ENCODE measurements around the gene MAP3K4. TPM values are rescaled to one million over a fixed set of nuclear protein-coding genes. Genes with fewer than 3 reads are reported as not detected.
A peak's percentile ranks its signal among the peaks of the same experiment; 100 is the strongest.

Gene MAP3K4
- total RNA-seq, 1 donor from 2014 or later: 95.0 TPM

DNA sequence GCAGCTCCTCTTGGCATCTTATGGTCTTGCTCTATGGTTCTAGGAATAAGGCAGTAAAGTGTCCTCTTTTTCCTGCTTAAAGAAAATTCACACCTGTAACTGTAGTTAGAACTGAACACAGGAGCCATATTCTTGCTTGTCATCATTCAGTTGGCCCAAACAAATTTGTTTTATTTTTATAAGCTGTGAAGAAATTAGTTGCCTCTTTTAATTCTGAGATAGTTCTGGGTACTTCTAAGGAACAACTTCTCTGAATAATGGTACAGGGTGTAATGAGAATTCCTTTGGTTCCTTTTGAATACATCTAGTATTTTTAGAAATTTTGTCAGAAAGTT is 1.4 kb downstream of the MAP3K4 start:
- intact Hi-C loops (cut with DNase I): no loop called here
- no peak for DNase-seq (ENCODE audit: low spot score)
- no peak for ATAC-seq

DNA sequence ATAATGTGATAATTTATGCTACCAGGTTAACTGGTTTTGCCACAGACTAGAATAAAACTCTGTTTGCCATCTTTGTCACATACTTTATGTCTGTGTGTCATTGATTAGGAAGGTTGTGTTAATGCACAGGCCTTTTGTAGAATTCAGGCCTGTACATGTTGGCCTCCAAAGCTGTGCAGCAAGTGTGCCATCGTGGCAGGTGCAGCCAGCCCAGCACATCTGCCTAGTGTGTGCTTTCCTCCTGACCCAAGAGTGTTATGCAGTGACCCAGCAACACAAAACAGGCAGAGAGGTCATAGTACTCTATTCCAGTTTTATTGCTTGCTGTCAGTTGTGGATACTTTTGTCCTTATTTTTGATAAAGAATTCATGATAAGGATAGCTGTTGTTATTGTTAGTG is 3.7 kb downstream of the MAP3K4 start:
- DNase-seq (ENCODE audit: low spot score) (no peak), ATAC-seq (no peak)
- intact Hi-C loops (cut with DNase I): no loop called here

DNA sequence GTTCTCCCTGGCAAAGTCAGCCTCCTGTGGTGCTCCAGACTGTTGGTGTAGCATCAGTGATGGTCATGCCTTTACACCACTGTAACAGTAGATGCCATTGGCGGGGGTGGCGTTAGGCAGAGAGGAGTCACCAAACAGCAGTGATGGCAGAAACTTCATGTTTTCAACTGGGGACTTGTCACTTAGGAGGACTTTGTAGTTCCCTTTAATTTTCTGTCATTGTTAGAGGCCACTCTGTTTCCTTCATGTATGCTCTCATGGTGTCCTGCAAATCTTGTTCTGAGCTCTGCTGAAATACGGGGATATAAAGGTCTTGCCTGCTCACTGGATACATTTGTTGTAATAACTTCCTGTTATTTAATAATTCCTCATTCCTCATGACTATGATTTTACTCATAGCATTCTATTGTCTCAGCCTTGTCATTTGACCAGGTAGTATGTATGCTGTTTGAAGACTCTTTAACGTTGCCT is 4.6 kb downstream of the MAP3K4 start:
- intact Hi-C loops (cut with DNase I): no loop called here
- ATAC-seq (no peak), DNase-seq (ENCODE audit: low spot score) (no peak)

DNA sequence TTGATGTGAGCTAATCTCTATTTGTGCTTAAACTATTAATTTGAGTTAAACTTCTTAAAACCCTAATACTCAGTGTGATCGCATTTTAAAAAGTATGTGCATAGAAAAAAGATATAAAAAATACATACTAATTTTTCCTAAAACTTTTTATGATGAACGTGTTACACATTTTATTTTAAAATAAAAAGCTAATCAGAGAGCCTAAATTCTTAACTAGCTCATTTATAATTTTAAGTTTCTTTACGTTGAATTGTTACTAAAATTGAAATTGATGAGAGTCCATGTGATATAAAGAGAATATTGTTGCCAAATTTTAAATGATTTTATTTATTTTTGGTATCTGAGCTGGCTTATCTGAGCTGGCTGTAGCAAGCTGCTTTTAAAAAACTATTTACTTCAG is 6.6 kb downstream of the MAP3K4 start:
- DNase-seq (ENCODE audit: low spot score): no peak
- intact Hi-C loops (cut with DNase I): no loop called here
- no peak for ATAC-seq

DNA sequence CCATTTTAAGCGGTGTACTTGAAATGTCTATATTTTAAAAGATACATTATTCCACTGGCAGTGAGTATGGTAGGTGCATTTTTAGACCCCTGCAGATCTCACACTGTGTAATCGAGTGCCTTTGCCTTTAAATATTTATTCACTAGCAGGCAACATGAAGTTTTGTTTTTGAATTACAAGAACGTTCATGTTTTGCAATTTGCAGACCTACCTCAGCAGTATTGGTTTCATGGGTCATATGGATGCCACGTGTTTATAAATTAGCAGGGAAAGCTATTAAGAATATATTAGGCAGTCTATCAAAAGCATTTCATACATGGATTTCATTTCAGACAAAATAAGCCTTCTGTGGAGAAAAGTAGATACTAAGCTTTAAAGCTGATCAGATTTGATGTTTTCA is 7.2 kb downstream of the MAP3K4 start:
- DNase-seq (ENCODE audit: low spot score): no peak
- intact Hi-C loops (cut with DNase I): no loop called here
- ATAC-seq: no peak

DNA sequence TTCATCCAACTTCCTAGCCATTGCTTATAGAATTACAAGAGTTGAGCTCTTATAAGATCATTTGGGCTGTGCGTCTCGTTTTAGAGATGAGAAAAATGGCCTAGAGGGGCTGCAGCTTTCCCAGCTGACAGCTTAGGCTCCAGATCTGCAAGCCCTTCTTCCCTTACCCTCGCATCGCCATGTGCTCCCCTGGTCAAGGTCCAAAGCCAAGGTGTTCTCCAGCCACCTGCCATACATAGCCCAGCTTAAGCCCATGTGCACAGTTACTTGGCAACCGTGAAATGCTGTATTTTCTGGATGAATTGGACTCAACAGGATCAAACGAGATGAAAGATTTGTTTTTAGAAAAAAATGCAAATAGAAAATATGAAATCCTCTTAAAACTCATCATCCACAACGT is 7.9 kb downstream of the MAP3K4 start:
- ATAC-seq (no peak), DNase-seq (ENCODE audit: low spot score) (no peak)
- intact Hi-C loops (cut with DNase I): no loop called here

DNA sequence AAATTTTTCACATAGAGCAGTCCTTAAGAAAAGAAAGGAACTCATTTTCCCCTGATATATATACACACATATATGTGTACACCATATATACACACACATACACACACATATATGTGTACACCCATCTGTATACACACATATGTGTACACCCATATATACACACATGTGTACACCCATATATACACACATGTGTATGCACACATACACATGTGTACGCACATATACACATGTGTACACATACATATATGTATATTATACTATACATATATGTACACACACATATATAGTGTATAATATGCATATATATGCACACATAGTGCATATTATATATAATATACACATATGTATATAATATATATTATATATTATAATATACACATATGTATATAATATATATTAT is 9.1 kb downstream of the MAP3K4 start:
- ATAC-seq (no peak), DNase-seq (ENCODE audit: low spot score) (no peak)
- intact Hi-C loops (cut with DNase I): no loop called here

DNA sequence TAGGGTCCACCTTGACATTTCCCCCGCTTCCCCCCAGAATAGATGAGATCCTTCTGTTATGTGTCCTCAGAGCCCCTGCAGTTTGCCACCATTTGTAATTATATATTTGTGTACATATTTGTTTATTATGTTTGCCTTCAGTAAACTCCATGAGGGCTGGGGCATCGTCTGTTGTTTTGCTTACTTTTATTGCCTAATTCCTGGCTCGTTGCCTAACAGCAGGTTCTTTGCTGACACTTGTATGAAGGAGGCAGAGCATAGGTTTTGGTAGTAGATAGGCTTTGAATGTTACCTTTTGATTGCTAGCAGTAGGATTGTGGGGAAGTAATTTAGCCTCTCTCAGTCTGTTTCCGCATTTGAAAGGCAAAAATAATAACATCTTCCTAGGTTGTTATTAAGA is 9.9 kb downstream of the MAP3K4 start:
- intact Hi-C loops (cut with DNase I): no loop called here
- DNase-seq (ENCODE audit: low spot score): no peak
- no peak for ATAC-seq

DNA sequence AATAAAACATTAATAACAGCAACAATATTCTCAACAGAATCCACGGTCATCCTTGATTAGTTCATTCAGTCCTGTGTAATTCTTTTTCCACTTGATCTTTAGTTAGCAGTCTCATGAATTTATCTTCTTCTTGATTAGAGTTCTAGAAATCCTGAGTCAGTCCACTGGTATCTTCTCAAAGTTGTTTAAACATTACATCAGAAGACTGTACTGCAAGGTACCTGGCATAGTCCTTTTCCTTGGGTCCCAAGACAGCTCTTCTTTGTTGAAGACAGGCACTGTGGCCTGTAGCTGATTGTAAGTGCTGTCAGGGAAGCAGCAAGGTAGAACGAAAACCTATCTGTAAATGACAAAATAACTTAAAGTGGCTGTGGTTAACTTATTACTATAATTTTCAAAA is 11.8 kb downstream of the MAP3K4 start:
- no peak for DNase-seq (ENCODE audit: low spot score)
- intact Hi-C loops (cut with DNase I): no loop called here
- no peak for ATAC-seq

DNA sequence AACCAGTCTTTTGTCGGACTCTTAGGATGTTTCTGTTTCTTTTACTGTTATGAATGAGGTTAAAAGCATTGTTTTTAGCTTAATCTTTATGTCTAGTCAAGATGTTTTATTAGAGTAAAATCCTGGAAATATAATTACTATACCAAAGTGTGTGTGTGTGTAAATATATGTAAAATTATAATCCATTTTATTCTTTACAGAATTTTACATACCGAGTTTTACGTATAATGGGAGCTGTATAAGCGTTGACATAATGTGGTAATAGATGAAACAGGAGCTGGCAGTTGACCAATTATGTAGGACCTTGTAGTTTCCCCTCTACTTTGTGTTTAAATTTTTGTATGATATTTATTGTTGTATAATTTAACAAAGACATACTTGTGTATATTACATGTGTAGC is 16.7 kb downstream of the MAP3K4 start:
- DNase-seq (ENCODE audit: low spot score) (no peak), ATAC-seq (no peak)
- intact Hi-C loops (cut with DNase I): no loop called here

DNA sequence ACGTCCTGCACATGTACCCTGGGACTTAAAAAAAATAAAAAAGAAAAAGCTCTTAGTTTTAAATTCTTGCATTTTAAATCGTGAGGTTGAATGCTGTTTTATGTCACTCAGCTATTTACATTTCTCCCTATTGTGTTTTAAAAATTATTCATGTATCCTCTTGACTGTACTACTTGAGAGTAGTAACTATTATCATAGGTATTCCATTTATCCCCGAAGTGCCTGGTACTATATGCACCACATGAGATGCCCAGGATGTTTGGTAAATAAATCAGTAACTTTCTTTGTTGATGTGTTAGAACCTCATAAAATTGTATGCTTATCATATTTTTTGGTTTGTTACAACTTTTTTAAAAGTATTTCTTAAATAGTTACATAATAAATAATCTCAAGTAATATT is 18.4 kb downstream of the MAP3K4 start:
- intact Hi-C loops (cut with DNase I): no loop called here
- ATAC-seq (no peak), DNase-seq (ENCODE audit: low spot score) (no peak)

DNA sequence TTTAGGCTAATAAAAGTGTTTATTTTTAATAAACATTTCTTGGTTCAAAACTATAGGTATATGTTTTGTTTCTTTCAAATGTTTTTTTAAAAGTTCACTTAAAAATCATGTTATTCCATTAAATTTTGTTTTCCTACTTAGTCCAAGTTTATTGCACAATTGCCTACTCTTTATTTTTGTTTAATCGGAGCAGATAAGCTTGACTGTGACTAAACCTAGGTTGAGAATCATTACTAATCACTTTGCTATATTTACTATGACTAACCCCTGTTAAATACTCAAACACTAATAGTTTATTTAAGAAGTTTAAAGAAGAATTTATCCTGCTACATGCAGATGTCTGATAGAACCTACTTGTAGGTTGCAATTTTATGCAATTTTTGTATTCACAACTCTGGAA is 18.8 kb downstream of the MAP3K4 start:
- ATAC-seq (no peak), DNase-seq (ENCODE audit: low spot score) (no peak)
- intact Hi-C loops (cut with DNase I): no loop called here

DNA sequence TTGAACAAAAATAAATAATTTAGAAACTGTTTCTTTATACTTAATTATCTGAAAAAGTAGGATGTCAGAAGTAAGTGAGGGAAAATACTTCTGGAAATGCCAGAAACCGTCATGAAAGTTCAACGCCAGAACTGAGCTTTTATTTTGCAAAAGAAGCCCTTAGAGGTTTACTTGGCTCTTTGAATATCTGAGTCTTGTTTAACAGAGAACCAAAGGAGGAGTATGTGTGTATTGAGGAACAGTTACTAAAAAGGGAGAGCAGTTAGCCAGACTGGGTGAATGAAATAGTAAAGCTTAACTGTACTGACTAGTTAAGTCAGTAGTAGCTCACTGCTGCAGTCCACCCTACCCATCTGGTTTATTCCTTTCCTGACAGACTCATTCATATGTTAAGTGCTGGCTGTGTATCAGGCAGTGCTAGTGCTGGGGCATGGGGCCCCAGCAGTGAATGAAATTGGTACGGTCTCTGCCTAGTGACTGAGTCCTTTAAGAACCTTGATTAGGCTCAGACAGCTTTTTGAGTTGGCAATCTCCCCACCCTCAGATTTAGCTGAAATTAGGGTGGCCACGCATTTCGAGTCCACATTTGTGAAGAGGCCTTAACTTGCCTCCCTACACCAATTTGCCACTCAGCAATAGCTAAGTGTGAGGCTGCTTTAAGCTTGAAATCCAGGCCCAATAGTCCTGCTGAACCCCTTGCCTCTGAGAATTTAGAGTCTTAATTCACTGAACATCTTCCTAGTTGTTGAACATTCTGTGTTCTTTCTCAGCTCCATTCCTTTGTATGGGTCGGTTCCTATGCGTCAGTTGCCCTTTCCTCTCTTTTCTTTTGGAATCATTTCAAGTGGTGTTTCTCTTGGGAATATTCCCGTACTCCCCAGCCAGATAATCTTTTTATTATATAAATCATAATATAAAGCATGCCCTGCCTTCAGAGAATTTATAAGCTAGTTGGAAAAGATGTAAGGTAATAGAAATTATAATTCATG is 20.2 kb downstream of the MAP3K4 start:
- intact Hi-C loops (cut with DNase I): no loop called here
- no peak for DNase-seq (ENCODE audit: low spot score)
- ATAC-seq: peak; percentile 72

DNA sequence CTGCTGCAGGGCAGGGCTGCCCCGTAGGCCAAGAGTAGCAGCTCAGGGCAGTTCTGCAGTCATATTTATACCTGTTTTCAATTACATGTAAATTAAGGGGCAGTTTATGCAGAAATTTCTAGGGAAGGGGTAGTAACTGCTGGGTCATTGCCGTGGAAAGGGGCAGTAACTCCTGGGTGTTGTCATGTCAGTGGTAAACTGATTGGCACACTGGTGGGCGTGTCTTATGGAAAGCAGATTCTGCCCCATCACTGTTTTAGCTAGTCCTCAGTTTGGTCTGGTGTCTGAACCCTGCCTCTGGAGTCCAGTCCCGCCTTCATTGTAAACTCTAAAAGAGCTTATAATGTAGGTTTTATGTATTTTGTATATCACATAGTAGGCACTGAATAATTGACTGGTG is 22.1 kb downstream of the MAP3K4 start:
- DNase-seq (ENCODE audit: low spot score): no peak
- ATAC-seq: no peak

DNA sequence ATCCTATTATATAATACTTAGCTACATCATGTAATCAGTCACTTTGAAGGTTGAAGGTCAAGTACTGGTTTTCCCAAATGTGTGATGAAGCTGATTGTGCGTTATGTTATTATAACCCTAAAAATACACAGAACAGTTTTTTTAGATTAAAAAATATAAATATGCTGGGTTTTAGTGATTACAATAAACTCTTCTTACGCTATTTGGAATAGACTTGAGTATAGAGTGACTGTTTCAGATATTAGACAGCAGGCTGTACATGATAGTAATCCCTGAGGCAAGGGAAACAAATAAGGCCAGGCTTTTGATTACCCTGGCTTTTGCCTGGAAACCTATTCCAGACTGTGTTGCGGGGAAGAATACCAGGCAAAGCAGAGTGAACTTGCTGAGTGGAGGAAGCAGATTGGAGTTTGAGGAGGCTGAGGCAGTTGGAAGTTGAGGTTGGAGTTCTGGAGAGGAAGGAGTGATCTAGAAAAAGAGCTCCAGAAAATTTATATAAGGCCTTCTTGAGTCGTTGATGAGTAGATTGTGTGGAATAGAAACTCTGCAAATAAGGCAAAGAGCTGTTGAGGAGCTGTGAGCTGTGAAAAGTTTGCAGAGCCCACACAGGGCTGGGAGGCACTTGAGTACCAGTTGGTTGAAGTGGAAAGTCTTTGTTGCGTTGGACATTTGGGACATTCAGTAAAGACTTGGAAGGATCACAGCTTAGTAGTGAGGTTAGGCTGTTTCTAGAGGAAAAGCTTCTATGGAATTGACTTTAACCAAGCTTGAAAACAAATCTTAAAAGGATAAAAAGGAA is 26.4 kb downstream of the MAP3K4 start:
- DNase-seq (ENCODE audit: low spot score): no peak
- intact Hi-C loops (cut with DNase I): no loop called here
- ATAC-seq: no peak

More for the DNA sequence above, 22.1 kb downstream of the MAP3K4 start:
- intact Hi-C loops (cut with DNase I): no loop called here

DNA sequence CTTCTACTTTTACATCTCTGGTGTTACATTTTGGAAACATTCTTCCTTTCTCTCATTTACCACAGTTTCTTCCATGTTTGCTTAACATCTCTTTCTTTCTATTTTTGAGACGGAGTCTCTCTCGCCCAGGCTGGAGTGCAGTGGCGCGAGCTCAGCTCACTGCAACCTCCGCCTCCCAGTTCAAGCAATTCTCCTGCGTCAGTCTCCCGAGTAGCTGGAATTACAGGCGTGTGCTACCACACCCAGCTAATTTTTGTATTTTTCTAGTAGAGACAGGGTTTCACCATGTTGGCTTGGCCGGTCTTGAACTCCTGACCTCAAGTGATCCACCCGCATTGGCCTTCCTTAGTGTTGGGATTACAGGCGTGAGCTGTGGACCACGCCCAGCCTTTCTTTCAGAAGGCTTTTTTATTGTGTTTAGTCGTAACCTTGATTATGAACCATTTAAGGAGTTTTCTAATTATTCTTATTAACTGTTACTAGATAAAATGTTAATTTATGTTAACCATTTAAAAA is 27.8 kb downstream of the MAP3K4 start:
- intact Hi-C loops (cut with DNase I): no loop called here
- DNase-seq (ENCODE audit: low spot score) (no peak), ATAC-seq (peak; percentile 88)

DNA sequence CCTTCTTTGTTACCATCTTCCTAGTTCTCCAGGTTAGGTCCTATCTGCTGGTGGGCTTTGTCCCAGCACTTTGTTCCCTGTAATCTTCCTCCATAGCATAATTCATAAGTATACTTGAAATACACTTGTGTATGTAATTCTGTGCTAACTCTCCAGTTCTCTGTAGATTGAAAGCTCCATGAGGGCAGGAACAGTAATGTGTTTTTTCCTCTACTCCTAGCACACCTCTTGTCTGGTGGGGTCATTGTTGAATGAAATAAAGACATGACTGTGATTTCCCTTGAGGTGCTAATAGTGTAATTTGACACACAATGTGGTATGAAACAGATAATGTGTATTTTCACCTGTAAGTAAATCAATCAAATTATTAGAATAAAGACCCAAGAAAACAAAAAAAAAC is 30.0 kb downstream of the MAP3K4 start:
- DNase-seq (ENCODE audit: low spot score) (no peak), ATAC-seq (no peak)
- intact Hi-C loops (cut with DNase I): no loop called here

DNA sequence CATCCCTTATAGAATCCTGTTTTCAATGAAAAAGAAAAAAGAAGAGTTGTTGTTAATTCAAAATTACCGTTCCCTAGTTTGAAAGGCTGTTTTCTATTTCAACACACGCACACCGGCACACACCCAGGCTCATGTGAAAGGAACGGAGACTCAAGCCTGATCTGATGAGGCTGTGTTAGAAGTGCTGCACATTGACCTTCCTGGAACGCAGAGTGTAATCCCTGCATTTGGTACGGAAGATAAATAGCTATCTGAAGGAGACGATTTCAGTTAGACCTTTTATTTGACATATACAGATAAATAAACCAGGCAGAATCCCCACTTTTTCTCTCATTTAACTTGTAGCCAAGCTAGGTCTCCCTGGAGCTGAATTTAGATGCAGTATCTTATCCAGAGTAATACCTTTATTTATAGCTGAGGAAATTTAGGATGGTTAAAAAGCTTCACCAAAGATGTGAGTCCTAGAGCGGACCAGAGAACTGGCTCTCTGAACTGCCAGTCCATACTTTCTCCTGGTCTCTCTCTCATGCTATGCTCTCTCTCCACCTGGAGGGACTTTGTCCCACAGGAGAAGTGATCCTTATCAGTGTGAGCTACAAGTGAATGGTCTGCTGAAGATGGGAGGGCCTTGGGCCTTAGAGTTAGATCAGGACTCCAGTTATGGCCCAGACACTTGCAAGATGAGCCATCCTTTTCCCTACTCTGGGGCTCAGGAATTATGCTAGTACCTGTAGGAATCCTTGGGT is 30.6 kb downstream of the MAP3K4 start:
- no peak for ATAC-seq
- no peak for DNase-seq (ENCODE audit: low spot score)

DNA sequence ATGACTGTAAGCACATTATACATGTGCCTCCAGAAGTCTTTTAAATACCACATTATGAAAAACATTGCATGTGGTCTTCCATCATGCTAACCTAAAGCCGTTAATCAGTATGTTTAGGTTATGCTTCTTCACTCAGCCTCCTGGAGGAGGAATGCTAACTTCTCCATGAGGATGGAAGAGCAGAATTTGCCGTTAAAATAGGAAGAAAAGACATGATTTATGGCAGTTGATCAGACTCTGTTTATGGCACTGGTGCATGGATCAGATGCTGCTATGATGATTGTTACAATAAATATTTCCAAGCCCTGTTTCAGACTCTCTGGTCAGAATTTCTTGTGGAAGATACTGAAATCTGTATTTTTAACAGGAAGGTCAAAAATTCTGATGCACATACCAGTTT is 31.7 kb downstream of the MAP3K4 start:
- no peak for ATAC-seq
- DNase-seq (ENCODE audit: low spot score): no peak
- intact Hi-C loops (cut with DNase I): no loop called here

More for the DNA sequence above, 30.6 kb downstream of the MAP3K4 start:
- intact Hi-C loops (cut with DNase I): no loop called here
